ENCODE measurements around the gene TDRD5. TPM values are rescaled to one million over a fixed set of nuclear protein-coding genes. Genes with fewer than 3 reads are reported as not detected.

The TDRD5 gene
- total RNA-seq, 1 experiment from 2014 or later: not detected

DNA sequence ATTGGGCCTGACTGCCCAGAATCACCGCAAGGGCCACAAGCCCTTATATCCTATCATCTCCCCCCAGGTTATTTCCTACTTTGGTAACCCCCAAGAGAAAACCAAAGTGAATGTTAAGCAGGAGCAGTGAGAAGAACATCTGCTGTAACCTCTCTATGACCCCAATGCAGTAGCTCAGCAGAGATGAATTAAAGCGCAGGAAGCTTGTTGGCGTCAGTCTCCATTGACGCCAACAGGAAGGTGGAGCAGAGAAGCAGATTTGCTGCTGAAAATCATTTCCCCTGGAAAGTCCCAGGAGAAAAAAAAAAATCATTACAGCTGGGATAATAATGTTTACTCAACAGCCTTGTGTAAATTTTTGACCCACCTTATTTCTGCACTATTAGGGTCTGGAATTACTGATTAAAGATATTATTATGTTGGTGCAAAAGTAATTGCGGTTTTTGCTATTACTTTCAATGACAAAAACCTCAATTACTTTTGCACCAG is 118.3 kb downstream of the TDRD5 start:
- intact Hi-C loops (cut with micrococcal nuclease; ENCODE audit: unreplicated experiment): loop anchor here (10.0 kb wide), 1 partner anchor 245 kb away; the partner anchor contains the start of gene CEP350
- Mint-ChIP-seq H3K9me3 (ENCODE audit: low read depth, unreplicated experiment) (peaks cover 7% of the 10 kb centered on the region), H3K4me3 (ENCODE audit: low read depth, unreplicated experiment) (no peak overlapping the region), H3K27me3 (ENCODE audit: unreplicated experiment) (peaks cover 29% of the 10 kb centered on the region), H3K36me3 (ENCODE audit: insufficient read depth, unreplicated experiment) (no peaks in the 10 kb centered on the region), H3K4me1 (ENCODE audit: low read depth, unreplicated experiment) (peaks cover 9% of the 10 kb centered on the region), H3K27ac (ENCODE audit: unreplicated experiment) (no peak overlapping the region)
- CTCF ChIA-PET: interaction anchor here (0.7 to 2.7 kb wide), 4 partner anchors 10 to 105 kb away, joined by 4 to 32 read pairs (median 15); no protein-coding TSS in a partner anchor
- DNase-seq: no peak
- no TSS peak for BruUV-seq (replicated peaks)
- TF ChIP-seq, protein P1, sequence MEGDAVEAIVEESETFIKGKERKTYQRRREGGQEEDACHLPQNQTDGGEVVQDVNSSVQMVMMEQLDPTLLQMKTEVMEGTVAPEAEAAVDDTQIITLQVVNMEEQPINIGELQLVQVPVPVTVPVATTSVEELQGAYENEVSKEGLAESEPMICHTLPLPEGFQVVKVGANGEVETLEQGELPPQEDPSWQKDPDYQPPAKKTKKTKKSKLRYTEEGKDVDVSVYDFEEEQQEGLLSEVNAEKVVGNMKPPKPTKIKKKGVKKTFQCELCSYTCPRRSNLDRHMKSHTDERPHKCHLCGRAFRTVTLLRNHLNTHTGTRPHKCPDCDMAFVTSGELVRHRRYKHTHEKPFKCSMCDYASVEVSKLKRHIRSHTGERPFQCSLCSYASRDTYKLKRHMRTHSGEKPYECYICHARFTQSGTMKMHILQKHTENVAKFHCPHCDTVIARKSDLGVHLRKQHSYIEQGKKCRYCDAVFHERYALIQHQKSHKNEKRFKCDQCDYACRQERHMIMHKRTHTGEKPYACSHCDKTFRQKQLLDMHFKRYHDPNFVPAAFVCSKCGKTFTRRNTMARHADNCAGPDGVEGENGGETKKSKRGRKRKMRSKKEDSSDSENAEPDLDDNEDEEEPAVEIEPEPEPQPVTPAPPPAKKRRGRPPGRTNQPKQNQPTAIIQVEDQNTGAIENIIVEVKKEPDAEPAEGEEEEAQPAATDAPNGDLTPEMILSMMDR (IDR thresholded peaks at IDR 0.05; ENCODE audit: unreplicated experiment): no peak

DNA sequence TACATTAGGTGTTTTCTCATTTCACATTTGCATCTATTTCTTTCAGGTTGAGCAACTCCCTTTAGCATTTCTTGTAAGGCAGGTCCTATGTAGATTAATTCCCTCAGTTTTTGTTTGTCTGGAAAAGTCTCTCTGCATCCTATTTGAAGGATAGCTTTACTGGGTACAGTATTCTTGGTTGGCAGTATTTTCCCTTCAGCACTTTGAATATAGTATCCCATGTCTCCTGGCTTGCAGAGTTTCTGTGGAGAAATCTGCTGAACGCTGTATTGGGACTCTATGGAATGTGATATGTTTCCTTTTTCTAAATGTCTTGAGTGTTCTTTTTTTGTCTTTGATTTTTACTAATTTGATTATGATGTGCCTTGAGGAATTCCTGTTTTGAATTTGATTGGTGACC is 122.5 kb downstream of the TDRD5 start:
- TF ChIP-seq, protein P1 (IDR thresholded peaks at IDR 0.05; ENCODE audit: unreplicated experiment): no peak
- Mint-ChIP-seq H3K27me3 (ENCODE audit: unreplicated experiment) (no peaks in the 10 kb centered on the region), H3K9me3 (ENCODE audit: low read depth, unreplicated experiment) (peaks cover 15% of the 10 kb centered on the region), H3K27ac (ENCODE audit: unreplicated experiment) (no peak overlapping the region), H3K4me3 (ENCODE audit: low read depth, unreplicated experiment) (no peak overlapping the region), H3K4me1 (ENCODE audit: low read depth, unreplicated experiment) (peaks cover 4% of the 10 kb centered on the region), H3K36me3 (ENCODE audit: insufficient read depth, unreplicated experiment) (no peaks in the 10 kb centered on the region)
- CTCF ChIA-PET: no interaction called here
- intact Hi-C loops (cut with micrococcal nuclease; ENCODE audit: unreplicated experiment): no loop called here
- no TSS peak for BruUV-seq (replicated peaks)
- DNase-seq: no peak

DNA sequence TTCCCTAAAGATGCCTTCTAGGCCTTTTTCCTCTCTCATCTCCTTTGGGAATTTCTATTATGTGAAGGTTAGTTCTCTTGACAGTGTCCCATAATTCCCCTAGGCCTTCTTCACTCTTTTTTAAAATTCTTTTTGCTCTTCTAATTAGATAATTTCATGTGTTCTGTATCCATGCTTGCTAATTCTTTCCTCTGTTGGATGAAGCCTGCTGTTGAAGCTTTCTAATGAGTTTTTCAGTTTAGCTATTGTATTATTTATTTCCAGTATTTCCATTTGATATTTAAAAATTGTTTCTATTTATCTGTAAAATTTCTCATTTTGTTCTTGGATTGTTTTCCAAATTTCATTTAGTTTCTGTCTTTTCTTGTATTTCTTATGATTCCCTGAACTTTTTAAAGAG is 123.0 kb downstream of the TDRD5 start:
- no TSS peak for BruUV-seq (replicated peaks)
- CTCF ChIA-PET: no interaction called here
- Mint-ChIP-seq H3K9me3 (ENCODE audit: low read depth, unreplicated experiment) (peaks cover 15% of the 10 kb centered on the region), H3K27me3 (ENCODE audit: unreplicated experiment) (no peaks in the 10 kb centered on the region), H3K4me1 (ENCODE audit: low read depth, unreplicated experiment) (no peaks in the 10 kb centered on the region), H3K4me3 (ENCODE audit: low read depth, unreplicated experiment) (no peak overlapping the region), H3K36me3 (ENCODE audit: insufficient read depth, unreplicated experiment) (no peaks in the 10 kb centered on the region), H3K27ac (ENCODE audit: unreplicated experiment) (no peak overlapping the region)
- DNase-seq: no peak
- intact Hi-C loops (cut with micrococcal nuclease; ENCODE audit: unreplicated experiment): no loop called here
- TF ChIP-seq, protein P1 (IDR thresholded peaks at IDR 0.05; ENCODE audit: unreplicated experiment): no peak

DNA sequence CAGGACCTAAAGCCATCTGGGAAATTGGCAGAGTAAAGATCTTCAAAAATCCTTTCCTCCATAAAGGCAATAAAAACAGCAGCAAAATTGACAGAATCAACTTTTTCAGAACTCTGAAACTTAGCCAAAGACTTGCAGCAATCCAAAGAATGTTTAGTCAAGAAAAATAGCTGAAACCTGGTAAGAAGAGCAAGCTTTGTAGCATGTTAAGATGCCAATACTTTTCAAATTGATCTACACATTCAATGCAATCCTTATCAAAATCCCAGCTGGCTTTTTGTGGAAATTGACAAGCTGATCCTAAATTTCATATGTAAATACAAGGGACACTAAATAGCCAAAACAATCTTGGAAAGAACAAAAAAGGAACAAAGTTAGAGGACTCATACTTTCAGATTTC is 127.6 kb downstream of the TDRD5 start:
- intact Hi-C loops (cut with micrococcal nuclease; ENCODE audit: unreplicated experiment): no loop called here
- H3K9me3 Mint-ChIP-seq (ENCODE audit: low read depth, unreplicated experiment): peaks cover 18% of the 10 kb centered on the region
- H3K4me3 Mint-ChIP-seq (ENCODE audit: low read depth, unreplicated experiment): no peak overlapping the region
- CTCF ChIA-PET: interaction anchor here (1.4 kb wide), 1 partner anchor 9 kb away, joined by 6 read pairs; no protein-coding TSS in a partner anchor
- DNase-seq: no peak
- BruUV-seq (replicated peaks): no TSS peak
- no peaks in the 10 kb centered on the region for H3K4me1 Mint-ChIP-seq (ENCODE audit: low read depth, unreplicated experiment)
- TF ChIP-seq, protein P1 (IDR thresholded peaks at IDR 0.05; ENCODE audit: unreplicated experiment): no peak
- no peak overlapping the region for H3K27ac Mint-ChIP-seq (ENCODE audit: unreplicated experiment)
- H3K36me3 Mint-ChIP-seq (ENCODE audit: insufficient read depth, unreplicated experiment): no peaks in the 10 kb centered on the region
- no peaks in the 10 kb centered on the region for H3K27me3 Mint-ChIP-seq (ENCODE audit: unreplicated experiment)

Measured in Calu3 (cell line).